ENCODE results near the gene RAB7A. TPM values are rescaled to one million over a fixed set of nuclear protein-coding genes. Genes with fewer than 3 reads are reported as not detected.

RAB7A gene
- total RNA-seq, 4 donors from 2014 or later: 89.2 to 128 (median 114) TPM

DNA sequence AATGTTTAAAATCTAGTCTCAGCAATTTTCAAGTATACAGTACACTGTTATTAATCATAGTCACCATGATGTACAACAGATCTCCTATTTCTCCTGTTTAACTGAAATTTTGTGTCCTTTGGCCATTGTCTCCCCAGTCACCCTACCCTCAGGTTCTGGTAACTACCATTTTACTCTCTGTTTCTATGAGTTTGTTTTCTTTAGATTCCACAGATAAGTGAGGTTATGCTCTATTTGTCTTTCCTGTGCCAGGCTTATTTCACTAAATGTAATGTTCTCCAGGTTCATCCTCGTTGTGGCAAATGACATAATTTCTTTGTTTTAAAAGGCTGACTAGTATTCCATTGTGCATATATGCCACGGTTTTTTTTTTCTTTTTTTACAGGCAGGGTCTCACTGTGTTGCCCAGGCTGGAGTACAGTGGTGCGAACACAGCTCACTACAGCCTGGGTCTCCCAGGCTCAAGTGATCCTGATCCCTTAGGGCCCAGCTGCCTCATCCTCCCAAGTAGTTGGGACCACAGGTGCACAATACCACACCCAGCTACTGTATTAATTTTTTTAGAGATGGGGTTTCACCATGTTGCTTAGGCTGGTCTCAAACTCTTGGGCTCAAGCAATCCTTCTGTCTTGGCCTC, 50.0 kb downstream of the RAB7A start:
- WGBS, 2 donors: 65 to 71% methylated on average over 3 of the region's 3 CpGs
- Histone ChIP-seq H3K4me1 (peaks cover 2 to 43% (median 14%) of the 10 kb centered on the region in 4 donors), H3K36me3 (peaks cover 0 to 4% (median 0%) of the 10 kb centered on the region in 3 donors), H3K4me3 (no peak overlapping the region), H3K9me3 (no peaks in the 10 kb centered on the region), H3K27me3 (no peaks in the 10 kb centered on the region), H3K27ac (no peak overlapping the region)
- DNase-seq (ENCODE audit: low spot score in 2 of 2): no peak
- TF ChIP-seq EP300 (IDR thresholded peaks at IDR 0.05) (no peak), POLR2A (IDR thresholded peaks at IDR 0.05) (no peak)
- TF ChIP-seq, protein P1, sequence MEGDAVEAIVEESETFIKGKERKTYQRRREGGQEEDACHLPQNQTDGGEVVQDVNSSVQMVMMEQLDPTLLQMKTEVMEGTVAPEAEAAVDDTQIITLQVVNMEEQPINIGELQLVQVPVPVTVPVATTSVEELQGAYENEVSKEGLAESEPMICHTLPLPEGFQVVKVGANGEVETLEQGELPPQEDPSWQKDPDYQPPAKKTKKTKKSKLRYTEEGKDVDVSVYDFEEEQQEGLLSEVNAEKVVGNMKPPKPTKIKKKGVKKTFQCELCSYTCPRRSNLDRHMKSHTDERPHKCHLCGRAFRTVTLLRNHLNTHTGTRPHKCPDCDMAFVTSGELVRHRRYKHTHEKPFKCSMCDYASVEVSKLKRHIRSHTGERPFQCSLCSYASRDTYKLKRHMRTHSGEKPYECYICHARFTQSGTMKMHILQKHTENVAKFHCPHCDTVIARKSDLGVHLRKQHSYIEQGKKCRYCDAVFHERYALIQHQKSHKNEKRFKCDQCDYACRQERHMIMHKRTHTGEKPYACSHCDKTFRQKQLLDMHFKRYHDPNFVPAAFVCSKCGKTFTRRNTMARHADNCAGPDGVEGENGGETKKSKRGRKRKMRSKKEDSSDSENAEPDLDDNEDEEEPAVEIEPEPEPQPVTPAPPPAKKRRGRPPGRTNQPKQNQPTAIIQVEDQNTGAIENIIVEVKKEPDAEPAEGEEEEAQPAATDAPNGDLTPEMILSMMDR (IDR thresholded peaks at IDR 0.05): no peak

DNA sequence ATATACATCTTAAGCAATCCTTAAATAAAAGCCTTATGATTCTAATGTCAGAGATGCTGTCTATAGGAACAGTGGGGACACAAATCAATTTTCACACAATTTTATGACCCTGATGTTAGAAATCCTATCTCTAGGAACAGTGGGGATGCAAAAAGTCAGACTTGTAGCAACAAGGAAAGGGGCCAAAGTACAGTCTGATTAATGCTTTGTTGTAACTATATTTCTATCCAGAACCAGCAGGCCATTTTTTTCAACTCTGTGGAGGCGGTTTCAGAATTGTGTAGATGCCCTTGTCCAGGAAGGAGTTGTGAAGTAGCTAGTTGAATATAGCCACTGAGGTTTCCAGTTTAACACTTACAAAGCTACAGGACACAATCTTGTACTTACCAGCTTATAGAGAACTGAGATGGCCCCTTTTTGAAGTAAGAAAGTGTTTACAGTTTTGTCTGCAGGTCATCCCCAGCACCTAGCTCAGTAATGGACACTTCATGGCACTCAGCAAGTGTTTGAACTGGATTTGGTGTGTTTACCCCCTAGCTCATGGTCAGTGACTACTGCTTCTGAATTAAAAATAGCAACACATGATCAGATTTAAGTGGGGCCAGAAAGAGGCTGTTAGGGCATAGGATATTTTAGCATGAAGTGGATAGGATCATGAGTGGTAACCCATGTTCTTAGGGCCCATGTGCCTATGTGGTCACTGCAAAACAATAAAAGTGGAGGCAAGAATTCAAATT, 54.3 kb downstream of the RAB7A start:
- no peak overlapping the region for H3K4me3 ChIP-seq
- H3K36me3 ChIP-seq: no peaks in the 10 kb centered on the region
- no peak for DNase-seq (ENCODE audit: low spot score in 2 of 2)
- no peaks in the 10 kb centered on the region for H3K27me3 ChIP-seq
- H3K27ac ChIP-seq: no peak overlapping the region
- H3K9me3 ChIP-seq: no peaks in the 10 kb centered on the region
- TF ChIP-seq, protein P1 (IDR thresholded peaks at IDR 0.05): no peak
- TF ChIP-seq EP300 (IDR thresholded peaks at IDR 0.05): no peak
- no peak for TF ChIP-seq POLR2A (IDR thresholded peaks at IDR 0.05)
- H3K4me1 ChIP-seq: peaks cover 2 to 68% (median 18%) of the 10 kb centered on the region in 4 donors
- WGBS, 2 donors: 41 to 63% methylated on average over 1 of the region's 1 CpG

DNA sequence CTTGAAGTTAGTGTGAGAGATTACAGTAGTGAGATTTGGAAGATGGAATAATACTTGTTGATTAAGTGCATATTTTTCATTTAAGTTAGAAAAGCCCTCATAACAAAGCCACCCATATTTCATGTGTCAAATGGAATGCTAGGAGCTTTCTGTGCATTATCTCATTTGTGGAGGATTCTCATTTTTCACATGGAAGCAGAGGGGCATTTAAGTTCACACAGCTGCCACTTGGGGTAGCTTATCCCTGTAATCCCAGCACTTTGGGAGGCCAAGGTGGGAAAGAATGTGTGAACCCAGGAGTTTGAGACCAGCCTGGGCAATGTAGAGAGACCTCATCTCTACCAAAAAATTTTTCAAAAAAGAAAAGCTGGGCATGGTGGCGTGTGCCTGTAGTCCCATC, 55.2 kb downstream of the RAB7A start:
- TF ChIP-seq POLR2A (IDR thresholded peaks at IDR 0.05) (no peak), EP300 (IDR thresholded peaks at IDR 0.05) (no peak)
- TF ChIP-seq, protein P1 (IDR thresholded peaks at IDR 0.05): no peak
- no peak for DNase-seq (ENCODE audit: low spot score in 2 of 2)
- Histone ChIP-seq H3K9me3 (no peaks in the 10 kb centered on the region), H3K4me1 (peaks cover 2 to 77% (median 22%) of the 10 kb centered on the region in 4 donors), H3K36me3 (no peaks in the 10 kb centered on the region), H3K4me3 (no peak overlapping the region), H3K27me3 (no peaks in the 10 kb centered on the region), H3K27ac (no peak overlapping the region)
- 80 to 93% methylated on average over 1 of the region's 1 CpG for WGBS, 2 donors

DNA sequence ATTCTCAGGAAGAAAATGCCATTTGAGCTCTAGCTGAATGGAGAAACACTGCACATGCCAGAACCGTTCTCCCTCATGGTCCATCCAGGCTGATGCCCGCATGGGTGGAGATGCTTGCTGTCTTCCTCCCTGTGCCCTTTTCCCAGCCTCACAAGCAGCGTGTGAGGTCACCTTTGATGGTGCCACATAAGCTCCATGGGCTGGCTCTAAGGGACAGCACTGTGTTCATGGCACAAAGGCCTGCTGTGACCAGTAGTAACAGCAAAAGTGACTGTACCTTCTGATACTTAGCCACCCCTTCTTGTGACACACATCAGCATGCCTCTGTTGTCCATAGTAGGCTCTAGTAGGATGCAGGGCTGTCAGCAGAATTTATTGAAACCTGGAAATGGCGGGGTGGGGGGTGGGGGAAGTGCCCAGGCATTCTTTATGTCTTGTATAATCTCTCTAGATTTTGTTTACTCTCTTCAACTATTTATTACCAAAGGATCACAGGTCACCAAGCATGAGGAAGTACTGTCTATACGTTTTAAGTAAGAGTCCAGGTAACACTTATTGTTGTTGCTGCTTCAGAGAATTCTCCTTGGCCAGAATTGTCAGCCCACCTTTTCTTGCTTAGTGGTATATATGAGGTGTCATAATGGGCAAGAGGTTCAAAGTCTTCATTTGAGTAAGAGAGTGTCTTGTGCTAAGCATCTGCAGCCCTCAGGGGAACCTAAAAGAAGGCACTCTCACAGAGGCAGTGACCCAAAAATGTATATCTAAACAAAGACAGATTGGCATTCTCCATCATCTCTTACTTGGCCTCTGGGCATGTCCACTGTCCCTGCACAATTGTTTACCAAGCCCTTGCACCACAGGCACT, 56.5 kb downstream of the RAB7A start:
- WGBS, 2 donors: 83 to 86% methylated on average over 5 of the region's 5 CpGs
- TF ChIP-seq EP300 (IDR thresholded peaks at IDR 0.05): no peak
- TF ChIP-seq POLR2A (IDR thresholded peaks at IDR 0.05): no peak
- TF ChIP-seq, protein P1 (IDR thresholded peaks at IDR 0.05): no peak
- no peaks in the 10 kb centered on the region for H3K27me3 ChIP-seq
- no peak for DNase-seq (ENCODE audit: low spot score in 2 of 2)
- no peak overlapping the region for H3K27ac ChIP-seq
- H3K36me3 ChIP-seq: no peaks in the 10 kb centered on the region
- H3K9me3 ChIP-seq: no peaks in the 10 kb centered on the region
- peaks cover 2 to 90% (median 33%) of the 10 kb centered on the region in 4 donors for H3K4me1 ChIP-seq
- H3K4me3 ChIP-seq: no peak overlapping the region
